Pulmonary artery endothelial cell (primary cell): ENCODE measurements around the gene SLC26A5. TPM values are rescaled to one million over a fixed set of nuclear protein-coding genes. Genes with fewer than 3 reads are reported as not detected.

Experiments
- DNase-seq: peaks from one replicate; pipeline ENCODE4 v3.0.0-alpha.2; 2011; ENCODE audit warnings: low read depth, low spot score
- total RNA-seq: library from RNA; depleted of rRNA; stranded (reverse); fragments of >200 nt; gene quantifications from 2 replicates; pipeline ENCODE4 v1.2.3, GENCODE V29; 2014

SLC26A5 gene
- total RNA-seq, 1 donor from 2014 or later, result not detected

- peak; percentile 63 for DNase-seq
Measured at GRCh38 chr7:103347507-103348267, 98.3 kb downstream of the SLC26A5 start, which contains the start of gene PSMC2. Gene PSMC2 (plus strand): TSS chr7:103347643. CDS start chr7:103347712, 69 bp downstream.

- no peak for DNase-seq
Measured at GRCh38 chr7:103346396-103346795, 99.6 kb downstream of the SLC26A5 start.

- peak; percentile 72 for DNase-seq
Measured at GRCh38 chr7:103344453-103345149, 101.4 kb downstream of the SLC26A5 start, which contains the start of gene DNAJC2. Gene DNAJC2 (minus strand): TSS chr7:103344767. CDS start chr7:103344622, 145 bp downstream.

GRCh38 chr7:103343758-103344452, 102.1 kb downstream of the SLC26A5 start:
- no peak for DNase-seq

- DNase-seq, result no peak
Measured at GRCh38 chr7:103343332-103343731, 102.7 kb downstream of the SLC26A5 start.

GRCh38 chr7:103341466-103341865, 104.5 kb downstream of the SLC26A5 start:
- no peak for DNase-seq

GRCh38 chr7:103338864-103339263, 107.1 kb downstream of the SLC26A5 start:
- DNase-seq, result no peak

GRCh38 chr7:103336761-103337160, 109.2 kb downstream of the SLC26A5 start:
- DNase-seq, result no peak

GRCh38 chr7:103325744-103326143, 120.3 kb downstream of the SLC26A5 start:
- no peak for DNase-seq

Other genes starting within 250 kb of the SLC26A5 start
- gene PMPCB, start 148.8 kb downstream of the SLC26A5 start, total RNA-seq, result 44.8 and 56.0 TPM in 2 replicates
- 21.9 and 26.4 TPM in 2 replicates for gene DNAJC2, start 101.4 kb downstream of the SLC26A5 start, total RNA-seq
- gene PSMC2, start 98.6 kb downstream of the SLC26A5 start, total RNA-seq, result 231 and 360 TPM in 2 replicates